ENCODE results near the gene UST.
"Not testable (repeated sequence)": the region's sequence is repeated elsewhere in the genome, so short reads cannot be mapped to it uniquely, and the experiment has no call there.

The UST gene

GRCh38 chr6:149098700-149099276 lies 352.0 kb downstream of the UST start:
- no peak for FAIRE-seq

GRCh38 chr6:149102324-149102723 lies 355.5 kb downstream of the UST start:
- FAIRE-seq = no peak

- not testable (repeated sequence) for FAIRE-seq
These were observed 357.1 kb downstream of the UST start for GRCh38 chr6:149103950-149104349.

GRCh38 chr6:149107520-149107919 lies 360.7 kb downstream of the UST start:
- no peak for FAIRE-seq

- FAIRE-seq = no peak
These were observed 361.4 kb downstream of the UST start for GRCh38 chr6:149108038-149108748.

- no peak for FAIRE-seq
These were observed 361.9 kb downstream of the UST start for GRCh38 chr6:149108749-149109100.

GRCh38 chr6:149109397-149110070 lies 362.7 kb downstream of the UST start:
- no peak for FAIRE-seq

- FAIRE-seq = no peak
These were observed 364.8 kb downstream of the UST start for GRCh38 chr6:149111556-149112115.

- FAIRE-seq = no peak
These were observed 366.1 kb downstream of the UST start for GRCh38 chr6:149112976-149113375.

- FAIRE-seq = no peak
These were observed 367.3 kb downstream of the UST start for GRCh38 chr6:149114167-149114566.

GRCh38 chr6:149118737-149119653 lies 372.2 kb downstream of the UST start:
- FAIRE-seq = no peak

GRCh38 chr6:149122850-149123821 lies 376.3 kb downstream of the UST start:
- FAIRE-seq = no peak

- FAIRE-seq = no peak
These were observed 378.5 kb downstream of the UST start for GRCh38 chr6:149125309-149125708.
